Hematopoietic multipotent progenitor cell treated with erythropoietin and hydrocortisone succinate and interleukin-3 and kit ligand, for 17 days (in vitro differentiated cells): ENCODE measurements around the gene SELPLG.
"Not testable (repeated sequence)": the region's sequence is repeated elsewhere in the genome, so short reads cannot be mapped to it uniquely, and the experiment has no call there.

Source experiments
- DNase-seq: peaks from one replicate; pipeline ENCODE4 v3.0.0-alpha.2; 2015; ENCODE audit warnings: low spot score

The SELPLG gene

GRCh38 chr12:108589840-108590229, 43.9 kb downstream of the SELPLG start:
- no peak for DNase-seq

DNA sequence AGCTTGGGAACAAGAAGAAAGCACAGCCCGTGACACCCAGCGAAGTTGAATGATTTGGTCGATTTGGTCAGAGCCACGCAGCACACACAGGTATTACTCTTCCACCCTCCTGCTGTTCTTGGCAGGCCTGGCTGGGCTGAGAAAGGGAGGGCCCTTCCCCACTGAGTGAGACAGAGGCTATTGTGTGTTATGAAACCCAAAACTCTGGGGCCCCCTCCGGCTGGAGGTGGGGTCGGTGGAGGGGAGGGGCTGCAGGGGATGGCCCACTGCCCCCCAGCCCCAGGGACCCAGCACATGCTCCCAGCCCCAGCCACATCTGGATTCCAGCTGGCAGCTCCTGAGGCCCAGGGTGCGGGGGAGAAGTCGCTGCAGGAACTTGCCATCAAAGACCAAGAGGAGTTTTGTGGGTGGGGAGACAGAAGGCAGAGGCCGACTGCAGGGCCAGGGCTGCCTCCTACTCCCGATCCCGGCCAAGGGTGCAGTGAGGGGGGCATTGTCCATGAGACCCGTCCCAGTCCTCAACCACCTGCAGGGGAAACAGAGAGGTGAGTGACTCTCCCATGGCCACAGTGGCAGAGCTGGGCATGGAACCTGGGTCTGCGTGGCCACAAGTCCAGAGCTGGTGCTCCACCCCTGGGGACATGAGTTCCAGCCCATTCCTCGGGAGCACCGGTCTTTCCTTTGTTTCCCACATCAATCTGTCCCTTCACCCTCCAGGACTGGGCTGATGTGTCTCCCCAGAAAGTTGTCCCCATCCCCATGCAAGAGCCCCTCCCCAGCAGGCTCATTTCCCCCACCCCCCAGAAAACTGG, 44.5 kb downstream of the SELPLG start:
- no peak for DNase-seq

DNA sequence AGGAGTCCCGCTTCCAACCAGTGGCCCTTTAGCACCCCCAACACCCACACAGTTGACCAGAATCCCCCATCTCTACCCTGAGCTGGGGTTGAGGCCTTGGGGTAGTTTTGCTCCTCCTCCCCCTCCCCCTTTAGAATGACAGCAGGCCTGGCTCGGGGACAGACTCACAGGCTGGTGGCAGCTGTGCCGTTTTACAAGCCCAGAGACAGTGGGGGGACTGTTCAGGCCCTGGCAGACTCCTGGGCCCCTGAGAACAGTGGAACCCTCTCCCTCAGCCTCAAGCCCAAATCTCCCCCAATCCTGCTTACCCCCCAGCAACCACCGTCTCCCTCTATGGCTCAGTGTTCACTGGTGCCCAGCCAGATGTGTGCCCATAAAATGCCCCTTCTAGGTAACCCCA, 45.9 kb downstream of the SELPLG start:
- no peak for DNase-seq

DNA sequence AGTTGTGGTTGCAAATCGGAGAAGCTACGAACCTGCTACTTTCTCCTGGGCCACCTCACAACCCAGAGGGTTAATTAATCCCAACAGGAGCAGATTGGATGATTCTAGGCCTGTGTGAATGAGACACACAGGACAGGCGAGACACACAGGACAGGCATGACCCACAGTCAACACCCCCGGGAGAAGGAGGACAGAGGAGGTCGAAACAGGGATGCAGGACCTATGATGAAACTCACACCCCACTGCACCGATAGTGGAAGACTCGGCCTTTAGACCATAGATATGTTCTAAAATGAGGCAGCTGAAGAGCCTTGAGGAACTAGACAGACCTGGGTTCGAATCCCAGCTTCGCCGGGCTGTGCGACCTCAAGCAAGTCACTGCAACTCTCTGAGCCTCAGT, 47.4 kb downstream of the SELPLG start:
- DNase-seq, result no peak

DNA sequence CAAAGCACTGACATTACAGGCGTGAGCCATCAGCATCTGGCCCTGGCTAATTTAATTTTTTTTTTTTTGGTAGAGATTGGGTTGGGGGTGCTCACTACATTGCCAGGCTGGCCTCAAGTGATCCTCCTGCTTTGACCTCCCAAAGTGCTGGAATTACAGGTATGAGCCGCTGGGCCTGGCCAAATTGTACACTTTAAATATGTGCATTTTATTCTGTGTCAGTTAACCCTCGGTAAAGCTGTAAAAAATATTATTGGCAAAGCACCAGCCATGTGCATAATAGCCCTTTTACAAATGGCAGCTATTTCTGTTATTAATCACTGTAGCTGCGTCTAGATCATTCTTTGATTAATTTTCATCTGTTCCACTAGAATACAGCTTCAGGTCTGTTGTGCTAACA, 47.8 kb downstream of the SELPLG start:
- no peak for DNase-seq

DNA sequence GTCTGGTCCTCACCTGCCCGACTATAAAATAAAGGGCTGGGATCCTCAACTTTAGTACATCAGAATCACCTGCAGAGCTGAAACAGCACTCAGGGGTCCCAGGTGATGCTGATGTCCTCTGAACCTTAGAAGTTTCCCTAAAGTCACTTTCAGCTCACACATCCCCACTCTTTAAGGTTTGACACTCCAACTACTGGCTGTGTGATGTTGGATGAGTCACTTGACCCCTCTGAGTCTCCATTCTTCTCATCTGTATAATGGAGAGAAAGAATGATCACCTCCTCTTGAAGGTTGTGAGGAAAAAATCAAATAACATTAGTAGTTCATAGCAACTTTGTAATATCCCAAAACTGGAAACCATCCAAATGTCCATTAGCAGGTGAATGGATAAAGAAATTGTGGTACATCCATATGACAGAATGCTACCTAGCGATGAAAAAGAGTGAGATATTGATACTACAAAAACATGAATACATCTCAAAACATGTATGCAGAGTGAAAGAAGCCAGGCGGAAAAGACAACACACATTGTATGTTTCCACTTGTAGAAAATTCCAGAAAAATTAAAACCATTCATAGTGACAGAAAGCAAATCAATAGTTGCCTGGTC, 49.1 kb downstream of the SELPLG start:
- no peak for DNase-seq

GRCh38 chr12:108583991-108584390, 49.7 kb downstream of the SELPLG start:
- DNase-seq, result no peak

GRCh38 chr12:108582978-108583770, 50.5 kb downstream of the SELPLG start:
- no peak for DNase-seq

- DNase-seq, result no peak
Observed at GRCh38 chr12:108582509-108582908, 51.2 kb downstream of the SELPLG start.

- DNase-seq, result no peak
Observed at GRCh38 chr12:108581311-108582227, 52.1 kb downstream of the SELPLG start.

DNA sequence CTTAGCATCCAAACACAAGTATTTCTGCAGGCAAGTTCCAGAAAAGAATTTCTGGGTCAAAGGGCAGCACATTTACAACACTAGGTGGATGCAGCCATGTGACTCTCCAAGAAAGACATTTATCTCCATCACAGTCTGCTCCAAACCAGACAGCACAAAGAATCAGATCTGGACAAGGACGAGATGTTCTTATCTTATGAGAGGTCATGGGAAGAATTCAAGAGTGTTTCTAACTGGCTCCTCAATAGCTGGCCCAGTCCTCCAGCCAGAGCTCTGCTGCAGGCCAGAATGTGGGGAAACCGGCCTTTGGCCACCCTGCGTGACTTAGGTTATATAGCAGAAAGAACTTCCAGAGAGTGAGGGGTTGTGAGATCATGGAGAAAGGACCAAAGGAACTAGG, 53.2 kb downstream of the SELPLG start:
- no peak for DNase-seq

- DNase-seq, result no peak
Observed at GRCh38 chr12:108578813-108579212, 54.9 kb downstream of the SELPLG start.

- no peak for DNase-seq
Observed at GRCh38 chr12:108578264-108578663, 55.4 kb downstream of the SELPLG start.

DNA sequence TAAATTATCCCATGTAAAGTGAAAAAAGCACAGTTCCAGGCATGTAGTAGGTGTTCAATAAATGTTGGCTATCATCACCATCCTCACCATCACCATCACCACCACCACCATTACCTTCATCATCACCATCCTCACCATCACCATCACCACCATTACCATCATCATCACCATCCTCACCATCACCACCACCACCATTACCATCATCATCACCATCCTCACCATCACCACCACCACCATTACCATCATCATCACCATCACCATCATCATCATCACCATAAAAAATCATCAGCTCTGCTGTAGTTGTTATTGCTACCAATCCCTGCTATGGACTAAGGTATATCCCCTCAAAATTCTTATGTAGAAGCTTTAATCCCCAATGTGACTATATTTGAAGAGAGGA, 56.2 kb downstream of the SELPLG start:
- DNase-seq, result no peak

- DNase-seq, result no peak
Observed at GRCh38 chr12:108576660-108577234, 56.9 kb downstream of the SELPLG start.

DNA sequence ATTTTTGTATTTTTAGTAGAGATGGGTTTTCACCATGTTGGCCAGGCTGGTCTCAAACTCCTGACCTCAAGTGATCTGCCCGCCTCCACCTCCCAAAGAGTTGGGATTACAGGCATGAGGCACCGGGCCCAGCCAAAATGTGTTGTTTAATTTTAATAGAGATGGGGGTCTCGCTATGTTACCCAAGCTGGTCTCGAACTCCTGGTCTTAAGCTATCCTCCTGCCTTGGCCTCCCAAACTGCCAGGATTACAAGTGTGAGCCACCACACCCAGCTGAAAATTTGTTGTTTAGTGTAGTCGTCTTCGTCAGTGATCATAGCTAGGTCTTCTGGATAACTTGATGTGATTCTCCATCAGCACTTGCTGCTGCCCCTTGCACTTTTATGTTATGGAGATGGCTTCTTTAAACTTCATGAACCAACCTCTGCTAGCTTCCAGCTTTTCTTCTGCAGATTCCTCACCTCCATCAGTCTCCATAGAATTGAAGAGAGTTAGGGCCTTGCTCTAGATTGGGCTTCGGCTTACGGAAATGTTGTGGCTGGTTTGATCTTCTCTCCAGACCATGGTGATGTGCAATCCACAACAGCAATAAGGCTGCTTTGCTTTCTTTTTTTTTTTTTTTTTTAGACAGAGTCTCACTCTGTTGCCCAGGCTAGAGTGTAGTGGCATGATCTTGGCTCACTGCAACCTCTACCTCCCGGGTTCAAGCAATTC, 58.3 kb downstream of the SELPLG start:
- no peak for DNase-seq

DNA sequence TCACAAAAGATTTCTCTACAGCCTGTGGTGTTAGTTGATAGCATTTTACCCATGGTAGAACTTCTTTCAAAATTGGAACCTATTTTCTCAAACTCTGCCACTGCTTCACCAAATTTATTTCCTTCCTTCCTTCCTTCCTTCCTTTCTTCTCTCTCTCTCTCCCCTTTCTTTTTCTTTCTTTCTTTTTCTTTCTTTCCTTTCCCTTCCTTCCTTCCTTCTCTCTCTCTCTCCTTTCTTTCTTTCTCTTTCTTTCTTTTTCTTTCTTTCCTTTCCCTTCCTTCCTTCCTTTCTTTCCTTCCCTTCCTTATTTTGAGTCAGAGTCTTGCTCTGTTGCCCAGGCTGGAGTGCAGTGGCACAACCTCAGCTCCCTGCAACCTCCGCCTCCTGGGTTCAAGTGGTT, 59.4 kb downstream of the SELPLG start:
- DNase-seq, result not testable (repeated sequence)

GRCh38 chr12:108573317-108573716, 60.4 kb downstream of the SELPLG start:
- DNase-seq, result no peak

DNA sequence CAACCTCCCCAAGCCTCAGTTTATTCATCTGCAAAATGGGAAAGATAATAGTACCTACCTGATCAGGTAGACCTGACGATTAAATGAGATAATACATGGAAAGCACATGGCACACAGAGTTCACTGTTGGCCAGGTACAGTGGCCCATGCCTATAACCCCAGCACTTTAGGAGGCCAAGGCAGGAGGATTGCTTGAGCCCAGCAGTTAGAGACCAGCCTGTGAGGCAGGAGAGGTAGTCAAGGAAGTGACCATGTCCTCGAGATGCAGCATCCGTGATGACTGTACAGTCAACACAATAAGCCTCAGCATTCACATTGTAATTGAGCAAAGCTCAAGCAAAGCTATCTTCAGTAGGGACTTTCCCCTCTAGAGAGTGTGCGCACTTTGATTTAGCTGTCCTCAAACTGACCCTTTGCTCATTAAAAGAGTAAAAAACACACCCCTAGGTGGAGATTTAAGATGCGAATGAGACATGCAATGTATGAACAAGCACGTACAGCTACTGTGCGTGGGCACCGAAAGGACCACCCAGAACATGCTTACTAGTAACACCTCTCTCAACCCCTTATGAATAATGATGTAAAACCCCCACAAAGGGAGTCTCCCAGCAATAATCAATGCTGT, 61.4 kb downstream of the SELPLG start:
- no peak for DNase-seq
